ENCODE results near the gene HSPA4. TPM values are rescaled to one million over a fixed set of nuclear protein-coding genes. Genes with fewer than 3 reads are reported as not detected.

Gene HSPA4
- total and polyA plus RNA-seq, 4 donors = 33.0 to 102 (median 62.5) TPM

DNA sequence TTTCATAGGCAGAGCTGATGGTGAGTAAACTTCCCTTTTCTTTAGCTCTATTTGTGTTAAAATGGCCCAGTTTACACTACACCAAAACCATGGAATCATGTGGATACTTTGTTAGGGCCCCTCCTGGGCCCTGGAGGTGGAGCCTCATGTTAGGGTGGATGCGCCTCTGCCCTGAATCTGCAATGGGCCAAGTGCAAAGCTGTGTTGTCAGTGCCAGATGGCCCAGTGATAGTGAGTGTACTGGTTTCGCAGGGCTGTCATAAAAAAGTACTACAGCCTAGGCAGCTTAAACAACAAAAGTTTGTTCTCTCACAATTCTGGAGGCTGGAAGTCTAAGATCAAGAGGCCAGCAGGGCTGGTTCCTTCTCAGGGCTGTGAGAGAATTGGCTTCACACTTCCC lies 64.8 kb downstream of the HSPA4 start:
- TF ChIP-seq, protein P1, sequence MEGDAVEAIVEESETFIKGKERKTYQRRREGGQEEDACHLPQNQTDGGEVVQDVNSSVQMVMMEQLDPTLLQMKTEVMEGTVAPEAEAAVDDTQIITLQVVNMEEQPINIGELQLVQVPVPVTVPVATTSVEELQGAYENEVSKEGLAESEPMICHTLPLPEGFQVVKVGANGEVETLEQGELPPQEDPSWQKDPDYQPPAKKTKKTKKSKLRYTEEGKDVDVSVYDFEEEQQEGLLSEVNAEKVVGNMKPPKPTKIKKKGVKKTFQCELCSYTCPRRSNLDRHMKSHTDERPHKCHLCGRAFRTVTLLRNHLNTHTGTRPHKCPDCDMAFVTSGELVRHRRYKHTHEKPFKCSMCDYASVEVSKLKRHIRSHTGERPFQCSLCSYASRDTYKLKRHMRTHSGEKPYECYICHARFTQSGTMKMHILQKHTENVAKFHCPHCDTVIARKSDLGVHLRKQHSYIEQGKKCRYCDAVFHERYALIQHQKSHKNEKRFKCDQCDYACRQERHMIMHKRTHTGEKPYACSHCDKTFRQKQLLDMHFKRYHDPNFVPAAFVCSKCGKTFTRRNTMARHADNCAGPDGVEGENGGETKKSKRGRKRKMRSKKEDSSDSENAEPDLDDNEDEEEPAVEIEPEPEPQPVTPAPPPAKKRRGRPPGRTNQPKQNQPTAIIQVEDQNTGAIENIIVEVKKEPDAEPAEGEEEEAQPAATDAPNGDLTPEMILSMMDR (IDR thresholded peaks at IDR 0.05; ENCODE audit: control extremely low read depth, extremely low read depth) = no peak
- WGBS, 2 donors = 97 to 100% methylated on average over 2 of the region's 2 CpGs
- no peaks in the 10 kb centered on the region for H3K27me3 ChIP-seq (ENCODE audit: control insufficient read depth in 3 of 3, insufficient read depth in 3 of 3, low read length in 2 of 3)

DNA sequence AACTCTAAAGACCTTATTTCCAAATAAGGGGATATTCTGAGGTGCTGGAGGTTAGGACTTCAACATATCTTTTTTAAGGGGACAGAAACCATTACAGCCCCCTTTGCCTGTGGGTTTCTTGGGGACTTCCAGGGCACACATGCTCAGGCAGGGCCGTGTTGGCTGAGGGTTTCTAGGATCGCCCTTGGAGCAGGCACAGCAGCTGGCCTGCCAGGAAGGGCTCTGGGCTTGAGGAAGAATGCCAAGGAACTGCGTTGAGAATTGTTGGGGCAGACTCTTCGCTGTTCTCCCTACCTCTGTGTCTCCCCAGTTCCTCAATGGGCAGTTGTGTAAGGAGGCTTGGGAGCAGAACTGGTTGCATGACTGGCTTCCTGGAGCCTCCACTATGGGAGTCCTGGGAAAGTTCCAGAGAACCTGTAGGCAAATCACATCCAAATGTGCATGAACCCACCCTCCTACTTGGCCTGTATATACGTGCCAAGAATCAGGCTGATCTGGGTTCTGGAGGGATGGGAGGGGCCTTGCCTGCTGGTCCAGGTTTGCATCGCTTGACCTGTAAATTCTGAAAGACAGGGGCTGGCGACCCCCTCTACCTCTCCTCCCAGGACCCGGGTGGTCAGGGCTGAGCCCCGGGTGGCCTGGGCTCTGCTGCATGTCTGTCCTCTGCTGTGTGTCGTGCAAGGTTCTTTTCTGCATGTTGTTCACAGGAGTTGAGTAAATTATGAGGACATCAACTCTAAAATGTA lies 65.5 kb downstream of the HSPA4 start:
- TF ChIP-seq, protein P1 (IDR thresholded peaks at IDR 0.05; ENCODE audit: control extremely low read depth, extremely low read depth) = no peak
- no peaks in the 10 kb centered on the region for H3K9me3 ChIP-seq (ENCODE audit: control insufficient read depth in 4 of 4, insufficient read depth in 3 of 4, low read length in 3 of 4)
- H3K4me3 ChIP-seq = no peak overlapping the region
- WGBS, 2 donors = 90 to 96% methylated on average over 10 of the region's 10 CpGs
- no peak overlapping the region for H3K9ac ChIP-seq (ENCODE audit: insufficient read depth in 1 of 2, low read length in 2 of 2)
- H3K4me1 ChIP-seq (ENCODE audit: control insufficient read depth in 5 of 5, insufficient read depth in 5 of 5, low read length in 5 of 5) = peaks cover 0 to 3% (median 0%) of the 10 kb centered on the region in 5 donors
- DNase-seq (no peak), ATAC-seq (ENCODE audit: insufficient read depth, low FRiP score) (no peak)
- no peaks in the 10 kb centered on the region for H3K27me3 ChIP-seq (ENCODE audit: control insufficient read depth in 3 of 3, insufficient read depth in 3 of 3, low read length in 2 of 3)
- no peak overlapping the region for H3K27ac ChIP-seq (ENCODE audit: low read depth in 1 of 2, low read length in 1 of 2)
- no peaks in the 10 kb centered on the region for H3K36me3 ChIP-seq (ENCODE audit: control insufficient read depth in 4 of 4, insufficient read depth in 4 of 4, low read length in 4 of 4)

More for the DNA sequence above, 64.8 kb downstream of the HSPA4 start:
- no peak overlapping the region for H3K27ac ChIP-seq (ENCODE audit: low read depth in 1 of 2, low read length in 1 of 2)
- H3K4me1 ChIP-seq (ENCODE audit: control insufficient read depth in 5 of 5, insufficient read depth in 5 of 5, low read length in 5 of 5) = no peaks in the 10 kb centered on the region
- H3K4me3 ChIP-seq = no peak overlapping the region
- no peaks in the 10 kb centered on the region for H3K9me3 ChIP-seq (ENCODE audit: control insufficient read depth in 4 of 4, insufficient read depth in 3 of 4, low read length in 3 of 4)
- no peaks in the 10 kb centered on the region for H3K36me3 ChIP-seq (ENCODE audit: control insufficient read depth in 4 of 4, insufficient read depth in 4 of 4, low read length in 4 of 4)
- ATAC-seq (ENCODE audit: insufficient read depth, low FRiP score) (no peak), DNase-seq (no peak)
- H3K9ac ChIP-seq (ENCODE audit: insufficient read depth in 1 of 2, low read length in 2 of 2) = no peak overlapping the region

DNA sequence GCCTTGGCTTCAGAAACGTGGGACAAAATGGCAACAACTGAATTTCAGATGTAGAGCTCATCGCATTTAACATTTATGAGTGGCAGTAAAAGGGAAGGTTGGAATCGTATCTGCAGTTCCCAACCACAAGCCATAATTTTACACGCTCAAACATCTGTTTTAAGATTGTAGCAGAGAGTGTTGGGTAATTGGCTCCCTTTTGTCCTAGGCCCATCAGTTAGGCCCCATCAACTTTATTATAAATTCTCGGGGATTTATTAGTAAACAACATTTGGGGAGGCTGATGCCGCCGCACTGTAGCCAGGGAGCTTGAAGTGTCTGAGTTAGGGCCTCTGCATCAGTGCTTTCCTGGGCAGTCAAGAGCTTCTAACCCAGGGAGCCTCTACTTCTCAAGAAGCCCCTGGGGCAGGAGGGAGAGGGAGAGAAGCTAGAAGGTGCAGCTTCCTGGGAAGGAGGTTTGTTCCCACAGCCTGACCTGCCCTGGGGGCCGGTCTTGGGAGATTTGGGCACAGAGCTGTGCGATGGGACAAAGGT lies 66.2 kb downstream of the HSPA4 start:
- TF ChIP-seq, protein P1 (IDR thresholded peaks at IDR 0.05; ENCODE audit: control extremely low read depth, extremely low read depth) = no peak
- Histone ChIP-seq H3K27me3 (ENCODE audit: control insufficient read depth in 3 of 3, insufficient read depth in 3 of 3, low read length in 2 of 3) (no peaks in the 10 kb centered on the region), H3K36me3 (ENCODE audit: control insufficient read depth in 4 of 4, insufficient read depth in 4 of 4, low read length in 4 of 4) (no peaks in the 10 kb centered on the region), H3K27ac (ENCODE audit: low read depth in 1 of 2, low read length in 1 of 2) (no peak overlapping the region), H3K4me3 (no peak overlapping the region), H3K9me3 (ENCODE audit: control insufficient read depth in 4 of 4, insufficient read depth in 3 of 4, low read length in 3 of 4) (no peaks in the 10 kb centered on the region), H3K4me1 (ENCODE audit: control insufficient read depth in 5 of 5, insufficient read depth in 5 of 5, low read length in 5 of 5) (peaks cover 0 to 10% (median 0%) of the 10 kb centered on the region in 5 donors), H3K9ac (ENCODE audit: insufficient read depth in 1 of 2, low read length in 2 of 2) (no peak overlapping the region)
- ATAC-seq (ENCODE audit: insufficient read depth, low FRiP score) (no peak), DNase-seq (no peak)
- WGBS, 2 donors = 91 to 92% methylated on average over 9 of the region's 9 CpGs

Data from lung (tissue), 12 donors.